ENCODE data around the gene EVI5.

GRCh38 chr1:92619466-92620189 is 165.3 kb downstream of the EVI5 start:
- TF ChIP-seq POLR2AphosphoS5 (IDR thresholded peaks at IDR 0.05), result no peak
- TF ChIP-seq POLR2A (IDR thresholded peaks at IDR 0.05), result no peak

Measured in sigmoid colon (tissue), 4 donors.